ENCODE measurements around the gene DLG5. TPM values are rescaled to one million over a fixed set of nuclear protein-coding genes. Genes with fewer than 3 reads are reported as not detected.

The DLG5 gene
- total and polyA plus RNA-seq, 2 donors (not counting 1 experiment from before 2014, with no cell fraction given) = 0.51 to 0.54 TPM

- Histone ChIP-seq H3K27ac (ENCODE audit: low read length in 2 of 2) (no peak overlapping the region), H3K27me3 (replicated peaks in 1 of 4; ENCODE audit: control extremely low read depth in 1 of 4, control insufficient read depth in 3 of 4, insufficient read depth in 4 of 4, low read length in 3 of 4) (peaks cover 0 to 6% (median under 1%) of the 10 kb centered on the region in 4 experiments), H3K79me2 (ENCODE audit: control insufficient read depth, insufficient read depth, low read length) (no peaks in the 10 kb centered on the region), H3K4me1 (ENCODE audit: control insufficient read depth in 2 of 2, insufficient read depth in 2 of 2, low read length in 2 of 2) (no peaks in the 10 kb centered on the region), H3K4me2 (replicated peaks; ENCODE audit: low read depth, low read length, poor library complexity, severe bottlenecking) (no peak overlapping the region), H3K9ac (ENCODE audit: low read length) (no peak overlapping the region), H4K20me1 (ENCODE audit: control insufficient read depth, insufficient read depth, low read length, poor library complexity, severe bottlenecking) (no peaks in the 10 kb centered on the region), H2AFZ (ENCODE audit: insufficient read depth, low read depth, low read length, poor library complexity, severe bottlenecking) (no peak overlapping the region), H3K9me3 (ENCODE audit: control extremely low read depth in 1 of 3, control insufficient read depth in 2 of 3, insufficient read depth in 1 of 3, low read length in 2 of 3) (peaks cover 0 to 5% (median 0%) of the 10 kb centered on the region in 3 donors), H3K36me3 (replicated peaks in 1 of 2; ENCODE audit: control extremely low read depth in 1 of 2, control insufficient read depth in 1 of 2, extremely low read depth in 1 of 2, insufficient read depth in 2 of 2, low read length in 1 of 2) (no peaks in the 10 kb centered on the region), H3K4me3 (ENCODE audit: control extremely low read depth in 1 of 5, extremely low read depth in 1 of 5, insufficient read depth in 1 of 5, low read depth in 2 of 5, low read length in 4 of 5) (no peak overlapping the region)
- POLR2A ChIA-PET = no interaction called here
- peaks cover 30% of the 10 kb centered on the region for H3K27me3 Mint-ChIP-seq
- H3K4me3 Mint-ChIP-seq = no peak overlapping the region
- DNase-seq (no peak), ATAC-seq (ENCODE audit: low read depth) (no peak)
- TF ChIP-seq EZH2 (IDR thresholded peaks at IDR 0.05; ENCODE audit: borderline replicate concordance, insufficient read depth, low read depth, low read length, poor library complexity, severe bottlenecking) = no peak
- TF ChIP-seq, protein P1, sequence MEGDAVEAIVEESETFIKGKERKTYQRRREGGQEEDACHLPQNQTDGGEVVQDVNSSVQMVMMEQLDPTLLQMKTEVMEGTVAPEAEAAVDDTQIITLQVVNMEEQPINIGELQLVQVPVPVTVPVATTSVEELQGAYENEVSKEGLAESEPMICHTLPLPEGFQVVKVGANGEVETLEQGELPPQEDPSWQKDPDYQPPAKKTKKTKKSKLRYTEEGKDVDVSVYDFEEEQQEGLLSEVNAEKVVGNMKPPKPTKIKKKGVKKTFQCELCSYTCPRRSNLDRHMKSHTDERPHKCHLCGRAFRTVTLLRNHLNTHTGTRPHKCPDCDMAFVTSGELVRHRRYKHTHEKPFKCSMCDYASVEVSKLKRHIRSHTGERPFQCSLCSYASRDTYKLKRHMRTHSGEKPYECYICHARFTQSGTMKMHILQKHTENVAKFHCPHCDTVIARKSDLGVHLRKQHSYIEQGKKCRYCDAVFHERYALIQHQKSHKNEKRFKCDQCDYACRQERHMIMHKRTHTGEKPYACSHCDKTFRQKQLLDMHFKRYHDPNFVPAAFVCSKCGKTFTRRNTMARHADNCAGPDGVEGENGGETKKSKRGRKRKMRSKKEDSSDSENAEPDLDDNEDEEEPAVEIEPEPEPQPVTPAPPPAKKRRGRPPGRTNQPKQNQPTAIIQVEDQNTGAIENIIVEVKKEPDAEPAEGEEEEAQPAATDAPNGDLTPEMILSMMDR (IDR thresholded peaks at IDR 0.05) = no peak
- H3K27ac Mint-ChIP-seq = no peak overlapping the region
- H3K4me1 Mint-ChIP-seq = no peaks in the 10 kb centered on the region
- intact Hi-C loops (cut with micrococcal nuclease) = no loop called here
- CTCF ChIA-PET = no interaction called here
- 72% methylated on average over 4 of the region's 4 CpGs for WGBS (ENCODE audit: insufficient coverage)
- H3K9me3 Mint-ChIP-seq (ENCODE audit: insufficient read depth) = peaks cover 16% of the 10 kb centered on the region
Measured at GRCh38 chr10:77744245-77744644, 182.3 kb downstream of the DLG5 start.

DNA sequence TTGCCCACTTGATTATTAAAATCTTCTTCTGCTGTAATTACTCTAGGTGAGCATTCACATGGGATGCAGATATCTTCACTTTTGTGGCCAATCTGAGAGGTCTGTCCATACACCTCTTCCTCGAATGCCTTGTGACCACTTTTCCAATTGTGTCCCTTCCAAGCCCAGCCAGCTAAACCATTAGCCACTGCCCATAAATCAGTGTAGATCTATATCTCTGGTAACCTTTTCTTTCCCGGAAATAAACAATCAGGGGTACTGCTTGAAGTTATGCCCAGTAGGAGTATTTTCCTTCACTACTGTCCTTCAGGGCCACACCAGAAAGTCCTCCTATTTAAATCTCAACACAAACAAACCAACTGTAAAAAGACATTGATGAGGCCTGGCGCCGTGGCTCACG, 184.4 kb downstream of the DLG5 start:
- ATAC-seq (ENCODE audit: low read depth) (no peak), DNase-seq (no peak)
- Histone ChIP-seq H4K20me1 (ENCODE audit: control insufficient read depth, insufficient read depth, low read length, poor library complexity, severe bottlenecking) (no peaks in the 10 kb centered on the region), H3K36me3 (replicated peaks in 1 of 2; ENCODE audit: control extremely low read depth in 1 of 2, control insufficient read depth in 1 of 2, extremely low read depth in 1 of 2, insufficient read depth in 2 of 2, low read length in 1 of 2) (no peaks in the 10 kb centered on the region), H3K9ac (ENCODE audit: low read length) (no peak overlapping the region), H3K4me2 (replicated peaks; ENCODE audit: low read depth, low read length, poor library complexity, severe bottlenecking) (no peak overlapping the region), H3K27ac (ENCODE audit: low read length in 2 of 2) (no peak overlapping the region), H3K9me3 (ENCODE audit: control extremely low read depth in 1 of 3, control insufficient read depth in 2 of 3, insufficient read depth in 1 of 3, low read length in 2 of 3) (peaks cover 0 to 6% (median 1%) of the 10 kb centered on the region in 3 donors), H3K4me3 (ENCODE audit: control extremely low read depth in 1 of 5, extremely low read depth in 1 of 5, insufficient read depth in 1 of 5, low read depth in 2 of 5, low read length in 4 of 5) (no peak overlapping the region), H3K27me3 (replicated peaks in 1 of 4; ENCODE audit: control extremely low read depth in 1 of 4, control insufficient read depth in 3 of 4, insufficient read depth in 4 of 4, low read length in 3 of 4) (peaks cover 0 to 3% (median 0%) of the 10 kb centered on the region in 4 experiments), H3K4me1 (ENCODE audit: control insufficient read depth in 2 of 2, insufficient read depth in 2 of 2, low read length in 2 of 2) (no peaks in the 10 kb centered on the region), H3K79me2 (ENCODE audit: control insufficient read depth, insufficient read depth, low read length) (no peaks in the 10 kb centered on the region), H2AFZ (ENCODE audit: insufficient read depth, low read depth, low read length, poor library complexity, severe bottlenecking) (no peak overlapping the region)
- Mint-ChIP-seq H3K27ac (no peak overlapping the region), H3K4me1 (no peaks in the 10 kb centered on the region), H3K27me3 (peaks cover 29% of the 10 kb centered on the region), H3K4me3 (no peak overlapping the region), H3K9me3 (ENCODE audit: insufficient read depth) (peaks cover 22% of the 10 kb centered on the region)
- CTCF ChIA-PET = no interaction called here
- no peak for TF ChIP-seq EZH2 (IDR thresholded peaks at IDR 0.05; ENCODE audit: borderline replicate concordance, insufficient read depth, low read depth, low read length, poor library complexity, severe bottlenecking)
- TF ChIP-seq, protein P1 (IDR thresholded peaks at IDR 0.05) = no peak
- POLR2A ChIA-PET = no interaction called here
- WGBS (ENCODE audit: insufficient coverage) = 100% methylated on average over 1 of the region's 5 CpGs
- intact Hi-C loops (cut with micrococcal nuclease) = no loop called here
